GM12892 (cell line): ENCODE measurements around the gene WDR62.

ENCODE experiments used
- POLR2A ChIP-seq: IDR thresholded peaks from 2 replicates; pipeline ENCODE4 v1.6.1; 2011; ENCODE audit warnings: low read depth, low read length, control low read depth
- POLR2AphosphoS5 ChIP-seq: IDR thresholded peaks from 2 replicates; pipeline ENCODE4 v1.6.1; 2011; ENCODE audit warnings: low read depth, low read length, control low read depth
- TAF1 ChIP-seq: IDR thresholded peaks from 2 replicates; pipeline ENCODE4 v1.6.1; 2011; ENCODE audit warnings: low read depth, mild to moderate bottlenecking, control low read depth, low read length, borderline replicate concordance

- TF ChIP-seq POLR2A (no peak), TAF1 (no peak), POLR2AphosphoS5 (no peak)
Measured at GRCh38 chr19:36026091-36026876, 28.4 kb upstream of the WDR62 start.
